GM12878 (cell line): ENCODE data around the gene FREM3. TPM values are rescaled to one million over a fixed set of nuclear protein-coding genes. Genes with fewer than 3 reads are reported as not detected.

Experiments
- ATAC-seq: fragments of 200-7000 bp; cut with Tn5 transposase; 3 replicates; pipeline ENCODE4 v1.9.1; 2020; ENCODE audit warnings: mild to moderate bottlenecking, moderate library complexity
- BruUV-seq: library from RNA; stranded (reverse); fragments of 400-500 nt; replicated peaks from 2 replicates; lab custom pipeline; 2021; lab: Mats Ljungman, UMichigan
- CTCF ChIA-PET: fragments of 300-600 bp; sonication (Branson Sonifier 250); formaldehyde crosslinking; extraction: SDS; loops from one replicate; lab custom pipeline; 2021; ENCODE audit warnings: inconsistent platforms; lab: Yijun Ruan, JAX
- POLR2A ChIA-PET: fragments of 350-600 bp; formaldehyde crosslinking; extraction: SDS; loops from one replicate; lab custom pipeline; 2021; ENCODE audit warnings: inconsistent platforms; lab: Charles Lee
- RAD21 ChIA-PET: fragments of 300-600 bp; sonication (Branson Sonifier 250); formaldehyde crosslinking; loops from one replicate; lab custom pipeline; 2023; ENCODE audit warnings: antibody characterized with exemption; ENCODE audit not compliant: unreplicated experiment; lab: Charles Lee
- SMC1A ChIA-PET: fragments of 300-600 bp; sonication (Branson Sonifier 250); formaldehyde crosslinking; loops from one replicate; lab custom pipeline; 2023; ENCODE audit not compliant: unreplicated experiment, uncharacterized antibody; lab: Charles Lee
- DNase-seq: peaks from one replicate; pipeline ENCODE4 v3.0.0-alpha.2; 2011; ENCODE audit warnings: low read depth, low spot score
- FAIRE-seq: peaks from 3 replicates; lab custom pipeline; 2011; peaks lifted over from hg19 to GRCh38; lab: Jason Lieb, UNC
- H2AFZ ChIP-seq: 2 replicates; pipeline ENCODE4 v1.6.0; 2011; ENCODE audit warnings: low read depth, low read length, control low read depth; ENCODE audit not compliant: control insufficient read depth
- H3K27ac ChIP-seq: 2 replicates; pipeline ENCODE4 v1.5.1; 2011; ENCODE audit warnings: control low read depth; ENCODE audit not compliant: control insufficient read depth, insufficient read depth
- H3K27me3 ChIP-seq, 2 experiments: replicated peaks in 1 of 2; 2 replicates each; pipeline versions ENCODE4 v1.6.0 to v1.6.1; 2011; ENCODE audit warnings: low read length in 1 of 2; ENCODE audit not compliant: control insufficient read depth in 2 of 2, insufficient read depth in 2 of 2
- H3K36me3 ChIP-seq, 2 experiments: 2 replicates each; pipeline ENCODE4 v1.5.1; 2011; ENCODE audit warnings: low read length in 1 of 2; ENCODE audit not compliant: control insufficient read depth in 2 of 2, insufficient read depth in 2 of 2
- H3K4me1 ChIP-seq: 2 replicates; pipeline ENCODE4 v1.6.1; 2011; ENCODE audit warnings: mild to moderate bottlenecking, low read length, moderate library complexity, mixed read lengths; ENCODE audit not compliant: control insufficient read depth, insufficient read depth
- H3K4me2 ChIP-seq: 2 replicates; pipeline ENCODE4 v1.6.0; 2011; ENCODE audit warnings: control low read depth; ENCODE audit not compliant: control insufficient read depth, insufficient read depth
- H3K4me3 ChIP-seq: fragments of 200-600 bp; sonication (generic); 2 replicates; pipeline ENCODE4 v1.5.1; 2016
- H3K79me2 ChIP-seq: 2 replicates; pipeline ENCODE4 v1.6.0; 2011; ENCODE audit warnings: low read length; ENCODE audit not compliant: control insufficient read depth, insufficient read depth
- H3K9ac ChIP-seq: 2 replicates; pipeline ENCODE4 v1.8.0; 2011; ENCODE audit warnings: low read length, control low read depth, mixed read lengths; ENCODE audit not compliant: control insufficient read depth, insufficient read depth
- H3K9me3 ChIP-seq: replicated peaks from 3 replicates; pipeline ENCODE4 v1.5.1; 2011; ENCODE audit warnings: mild to moderate bottlenecking, low read length; ENCODE audit not compliant: control insufficient read depth, insufficient read depth
- H4K20me1 ChIP-seq: 2 replicates; pipeline ENCODE4 v1.6.0; 2011; ENCODE audit not compliant: control insufficient read depth, insufficient read depth
- ATF7 ChIP-seq: fragments of 450-650 bp; IDR thresholded peaks from 2 replicates; pipeline ENCODE4 v1.6.1; 2016; ENCODE audit warnings: low read depth, mild to moderate bottlenecking
- DPF2 ChIP-seq: fragments of 450-650 bp; IDR thresholded peaks from 2 replicates; pipeline ENCODE4 v1.6.1; 2017; ENCODE audit warnings: mild to moderate bottlenecking
- EGR1 ChIP-seq, 2 experiments: IDR thresholded peaks; 1 replicate in 1 of 2; 2 replicates in 1 of 2; pipeline ENCODE4 v1.6.1; 2011 to 2012; ENCODE audit warnings: low read depth in 2 of 2, low read length in 2 of 2, borderline replicate concordance in 1 of 2, mild to moderate bottlenecking in 1 of 2, moderate library complexity in 1 of 2
- HDAC2 ChIP-seq: fragments of 200-600 bp; sonication (generic); IDR thresholded peaks from 2 replicates; pipeline ENCODE4 v1.6.1; 2017
- HSF1 ChIP-seq: fragments of 150-350 bp; IDR thresholded peaks from 2 replicates; pipeline ENCODE4 v1.6.1; 2014; ENCODE audit warnings: mild to moderate bottlenecking, low read depth, low read length
- JUNB ChIP-seq: IDR thresholded peaks from 2 replicates; pipeline ENCODE4 v1.6.1; 2016; ENCODE audit warnings: antibody characterized with exemption, mild to moderate bottlenecking
- MEF2B ChIP-seq: fragments of 450-650 bp; IDR thresholded peaks from 2 replicates; pipeline ENCODE4 v1.6.1; 2018; ENCODE audit warnings: mild to moderate bottlenecking, moderate library complexity; ENCODE audit not compliant: partially characterized antibody, poor library complexity, severe bottlenecking
- NBN ChIP-seq: fragments of 450-650 bp; IDR thresholded peaks from 2 replicates; pipeline ENCODE4 v1.6.1; 2016
- RAD21 ChIP-seq: IDR thresholded peaks from 2 replicates; pipeline ENCODE4 v1.6.1; 2011; ENCODE audit warnings: mild to moderate bottlenecking, low read depth, low read length, moderate library complexity; ENCODE audit not compliant: insufficient read depth
- RELB ChIP-seq: fragments of 450-650 bp; IDR thresholded peaks from 2 replicates; pipeline ENCODE4 v1.6.1; 2017; ENCODE audit warnings: low read depth, mild to moderate bottlenecking, moderate library complexity
- SKIL ChIP-seq: fragments of 450-650 bp; IDR thresholded peaks from 2 replicates; pipeline ENCODE4 v1.6.1; 2017; ENCODE audit warnings: mild to moderate bottlenecking, low read depth, inconsistent platforms; ENCODE audit not compliant: poor library complexity, severe bottlenecking
- SMAD5 ChIP-seq: IDR thresholded peaks from 2 replicates; pipeline ENCODE4 v1.6.1; 2016; ENCODE audit warnings: antibody characterized with exemption, low read depth
- SPI1 ChIP-seq: IDR thresholded peaks from 2 replicates; pipeline ENCODE4 v1.6.1; 2011; ENCODE audit warnings: low read depth, mild to moderate bottlenecking, low read length, moderate library complexity, borderline replicate concordance; ENCODE audit not compliant: insufficient read depth
- YY1 ChIP-seq: IDR thresholded peaks from 2 replicates; pipeline ENCODE4 v1.6.1; 2011; ENCODE audit warnings: low read depth, mild to moderate bottlenecking, low read length
- ZBTB11 ChIP-seq: fragments of 450-650 bp; formaldehyde crosslinking; IDR thresholded peaks from 2 replicates; pipeline ENCODE4 v1.5.0; 2022; ENCODE audit warnings: mild to moderate bottlenecking, missing genetic modification characterization
- ZNF622 ChIP-seq: fragments of 450-650 bp; IDR thresholded peaks from 2 replicates; pipeline ENCODE4 v1.6.1; 2017; ENCODE audit warnings: mild to moderate bottlenecking, inconsistent platforms
- WGBS: methylation state at CpG from one replicate; pipeline ENCODE4 v1.1.6; 2016; ENCODE audit warnings: low lambda C conversion rate; ENCODE audit not compliant: insufficient replicate concordance, insufficient coverage; ENCODE audit errors: missing lambda C conversion rate; 5-methylcytosine and 5-hydroxymethylcytosine counted together
- in situ Hi-C: fragments of 300-500 bp; cut with MboI; formaldehyde crosslinking; loops from 9 replicates; pipeline ENCODE4 v1.14.3; 2018; ENCODE audit warnings: mixed read lengths
- intact Hi-C: fragments of 100-400 bp; cut with micrococcal nuclease; formaldehyde crosslinking; loops from one replicate; pipeline ENCODE4 v1.14.2; 2022; ENCODE audit not compliant: unreplicated experiment
- polyA plus RNA-seq, 11 experiments: library from polyadenylated mRNA; depleted of rRNA in 4 of 11; unstranded in 6 of 11; stranded (reverse) in 5 of 11; fragments of >200 nt; fragmentation: Nextera tagmentation in 4 of 11; fragmentation: Illumina TruSeq in 1 of 11; extraction: Ambion mirVana in 4 of 11; extraction: Trizol in 1 of 11; gene quantifications; 1 replicate in 1 of 11; 2 replicates in 10 of 11; pipeline versions ENCODE4 v1.2.1 to v1.2.3, GENCODE V29; 2011 to 2016; ENCODE audit warnings: inconsistent platforms in 2 of 11, missing spikeins in 2 of 11, low read depth in 1 of 11
- total RNA-seq, 4 experiments: library from RNA; depleted of rRNA in 3 of 4; stranded (reverse); fragments of >200 nt in 3 of 4; fragmentation: Illumina TruSeq in 1 of 4; extraction: Trizol in 1 of 4; gene quantifications; 2 replicates each; pipeline versions ENCODE4 v1.2.1 to v1.2.3, GENCODE V29; 2013 to 2021

The FREM3 gene
- total and polyA plus RNA-seq, 10 of the 15 experiments (the other 5 are each of a cell fraction or from before 2014, with no cell fraction given): not detected

GRCh38 chr4:143701365-143701764 lies 890 bp upstream of the FREM3 start (continued):
- TF ChIP-seq DPF2 (no peak), YY1 (no peak), HDAC2 (no peak), SKIL (no peak), JUNB (no peak), HSF1 (no peak), ZNF622 (no peak)

- H3K36me3 ChIP-seq: no peaks in the 10 kb centered on the region
- 39% methylated on average over 19 of the region's 34 CpGs for WGBS
- BruUV-seq: no TSS peak
- no peaks in the 10 kb centered on the region for H3K4me1 ChIP-seq
- CTCF ChIA-PET: no interaction called here
- H2AFZ ChIP-seq: no peak overlapping the region
- ATAC-seq: no peak; the same call in 2 of the 3 replicates
- no peaks in the 10 kb centered on the region for H3K9me3 ChIP-seq
- RAD21 ChIA-PET: no interaction called here
- no peak overlapping the region for H3K27ac ChIP-seq
- FAIRE-seq: no peak
- H3K79me2 ChIP-seq: no peaks in the 10 kb centered on the region
- intact Hi-C loops: no loop called here
- H3K4me3 ChIP-seq: no peak overlapping the region
- H3K9ac ChIP-seq: no peak overlapping the region
- H4K20me1 ChIP-seq: no peaks in the 10 kb centered on the region
- POLR2A ChIA-PET: no interaction called here
- peaks cover 4 to 8% of the 10 kb centered on the region in 2 experiments for H3K27me3 ChIP-seq
- no peak for DNase-seq
- H3K4me2 ChIP-seq: 0 out of 2 replicates have a peak overlapping the region, but pooled peaks have one; percentile 17
- in situ Hi-C loops: no loop called here
- SMC1A ChIA-PET: no interaction called here
- TF ChIP-seq SPI1 (no peak), RELB (no peak), SMAD5 (no peak), ATF7 (no peak), ZBTB11 (no peak), NBN (no peak), MEF2B (no peak), RAD21 (no peak), EGR1 (IDR thresholded peaks at IDR 0.05; ENCODE audit: borderline replicate concordance in 1 of 2, low read depth in 2 of 2, low read length in 2 of 2) (no peak)
Observed at GRCh38 chr4:143700046-143700415, 444 bp downstream of the FREM3 start.
